GM21515 (cell line): ENCODE data around the gene ACTA2.

ENCODE experiments used
- ATAC-seq: cut with Tn5 transposase; IDR thresholded peaks from one replicate; pipeline ENCODE4 v1.9.1; 2021; ENCODE audit not compliant: unreplicated experiment

The ACTA2 gene

DNA sequence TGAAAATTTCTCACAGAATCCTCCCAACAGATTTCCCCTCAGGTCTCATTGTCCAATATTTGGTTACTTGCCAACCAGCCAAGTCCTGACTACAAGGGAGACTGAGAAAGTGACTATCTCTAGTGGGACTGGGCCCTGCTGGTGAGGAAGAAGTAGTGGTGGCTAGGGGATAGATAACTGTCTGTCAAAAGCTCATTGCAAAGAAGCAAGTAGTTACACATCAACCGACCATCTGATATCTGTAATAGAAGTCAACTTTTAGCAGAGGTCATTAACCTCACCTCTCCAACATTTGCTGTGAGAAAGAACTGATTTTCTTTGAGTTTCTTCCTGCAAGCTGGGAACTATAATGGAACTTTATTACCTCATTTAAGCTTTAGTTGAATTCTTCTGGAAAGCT is 57.3 kb downstream of the ACTA2 start:
- ATAC-seq: no peak

DNA sequence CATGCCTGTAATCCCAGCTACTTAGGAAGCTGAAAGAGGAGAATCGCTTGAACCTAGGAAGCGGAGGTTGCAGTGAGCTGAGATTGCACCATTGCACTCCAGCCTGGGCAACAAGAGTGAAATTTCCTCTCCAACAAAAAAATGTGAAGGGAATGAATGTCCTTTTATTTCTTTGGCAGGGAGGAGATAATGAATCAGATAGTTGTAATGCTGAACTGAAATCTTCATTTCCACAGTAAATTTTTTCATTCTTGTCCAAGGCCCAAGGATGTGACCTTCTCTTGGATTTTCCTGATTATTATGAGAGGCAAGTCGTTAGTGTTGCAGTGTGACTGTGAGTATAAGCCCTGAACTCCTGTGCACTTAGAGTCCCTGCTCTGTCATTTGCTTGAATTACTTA is 59.0 kb downstream of the ACTA2 start:
- ATAC-seq: no peak

DNA sequence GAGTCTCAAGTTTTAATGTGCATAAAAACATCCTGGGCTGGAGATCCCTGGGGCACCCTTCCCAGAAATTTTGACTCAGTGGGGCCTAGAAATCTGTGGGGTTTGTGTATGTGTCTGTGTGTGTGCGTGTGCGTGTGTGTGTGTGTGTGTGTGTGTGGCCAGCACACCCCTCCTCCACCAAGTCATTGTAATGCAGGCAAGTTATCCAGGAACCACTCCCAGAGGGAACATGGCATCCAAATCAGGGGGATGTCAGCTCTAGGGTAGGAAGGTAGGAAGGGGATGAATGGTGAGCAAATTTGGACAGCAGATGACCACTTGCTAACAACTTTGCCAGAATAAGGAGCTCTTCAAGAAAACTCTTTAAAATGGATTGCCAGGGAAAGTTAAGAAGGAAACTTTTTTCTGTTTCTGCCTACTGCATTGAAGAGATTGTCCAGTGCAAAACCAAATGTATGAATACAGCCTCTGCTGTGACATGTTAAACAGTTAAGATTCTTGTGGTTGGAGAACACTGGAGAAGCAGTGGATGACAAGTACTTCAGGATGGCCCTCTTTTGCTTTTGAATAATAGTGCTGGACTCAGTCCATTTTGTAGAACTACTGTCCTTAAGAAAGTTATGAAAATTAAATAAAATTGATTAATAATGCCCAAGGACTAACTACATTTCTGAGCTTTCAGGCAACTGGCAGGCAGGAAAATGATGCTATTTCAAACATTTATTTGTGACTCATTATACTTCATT is 60.2 kb downstream of the ACTA2 start:
- ATAC-seq: no peak

DNA sequence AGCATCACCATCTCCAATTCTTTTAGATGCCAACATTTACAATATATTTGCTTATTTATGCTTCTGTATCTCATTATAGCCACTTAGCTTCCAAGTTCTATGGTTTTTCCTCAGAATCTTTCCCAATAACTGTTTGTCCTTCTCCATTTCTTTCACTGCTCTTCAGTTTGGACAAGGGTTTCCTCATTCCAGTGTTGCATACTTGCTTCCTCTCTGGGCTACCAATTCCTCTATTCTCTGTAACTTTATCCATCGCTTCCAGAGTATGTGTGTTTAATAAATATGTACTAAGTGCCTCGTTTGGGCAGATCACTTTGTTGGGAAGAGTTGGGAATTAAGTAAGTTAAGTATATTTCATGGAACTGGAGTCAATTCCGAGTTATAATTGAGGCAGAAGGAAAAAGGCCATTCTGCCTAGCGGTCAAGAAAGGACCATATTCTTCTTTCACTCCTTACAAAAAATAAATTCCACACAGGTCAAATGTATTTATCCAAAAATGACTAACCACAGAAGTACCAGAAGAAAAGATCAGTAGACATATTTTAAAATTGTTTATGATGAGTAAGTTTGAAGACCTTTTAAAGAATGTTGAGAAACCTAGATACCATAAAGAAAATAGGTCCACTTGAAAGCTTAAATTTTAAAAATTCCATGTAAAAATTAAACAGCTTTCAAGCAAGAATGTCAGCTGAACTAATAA is 61.7 kb downstream of the ACTA2 start:
- no peak for ATAC-seq

DNA sequence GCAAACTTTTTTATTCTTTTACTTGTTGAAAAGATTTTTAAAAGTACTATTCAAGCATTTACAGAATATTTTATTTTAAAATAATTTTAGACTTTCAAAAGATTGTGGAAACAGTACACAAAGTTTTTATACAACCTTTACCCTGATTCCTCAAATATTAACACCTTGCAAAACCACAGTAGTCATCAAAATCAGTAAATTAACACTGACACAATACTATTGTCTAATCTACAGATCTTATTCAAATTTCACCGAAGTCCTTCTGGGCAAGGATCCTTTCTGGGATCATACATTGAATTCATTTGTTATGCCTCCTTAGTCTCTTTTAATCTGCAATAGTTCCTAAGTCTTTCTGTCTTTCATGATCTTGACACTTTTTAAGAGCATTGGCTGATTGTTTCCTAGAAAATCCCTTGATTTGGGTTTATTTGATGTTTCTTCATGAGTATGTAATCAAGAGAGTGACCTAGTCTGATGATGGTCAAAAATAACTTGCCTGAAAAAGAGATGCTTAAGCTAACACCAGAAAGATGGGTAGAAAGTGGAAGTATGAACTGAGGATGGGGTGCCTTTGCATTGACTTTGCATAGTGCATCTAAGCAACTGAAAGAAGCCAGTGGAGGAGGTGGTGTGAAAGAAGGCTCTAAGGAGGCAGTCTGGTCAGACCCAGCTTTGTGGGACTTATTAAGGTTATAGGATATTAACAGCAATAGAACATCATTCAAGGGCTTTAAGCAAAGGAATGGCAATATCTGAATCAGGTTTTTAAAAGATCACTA is 62.8 kb downstream of the ACTA2 start:
- ATAC-seq: peak; percentile 69

DNA sequence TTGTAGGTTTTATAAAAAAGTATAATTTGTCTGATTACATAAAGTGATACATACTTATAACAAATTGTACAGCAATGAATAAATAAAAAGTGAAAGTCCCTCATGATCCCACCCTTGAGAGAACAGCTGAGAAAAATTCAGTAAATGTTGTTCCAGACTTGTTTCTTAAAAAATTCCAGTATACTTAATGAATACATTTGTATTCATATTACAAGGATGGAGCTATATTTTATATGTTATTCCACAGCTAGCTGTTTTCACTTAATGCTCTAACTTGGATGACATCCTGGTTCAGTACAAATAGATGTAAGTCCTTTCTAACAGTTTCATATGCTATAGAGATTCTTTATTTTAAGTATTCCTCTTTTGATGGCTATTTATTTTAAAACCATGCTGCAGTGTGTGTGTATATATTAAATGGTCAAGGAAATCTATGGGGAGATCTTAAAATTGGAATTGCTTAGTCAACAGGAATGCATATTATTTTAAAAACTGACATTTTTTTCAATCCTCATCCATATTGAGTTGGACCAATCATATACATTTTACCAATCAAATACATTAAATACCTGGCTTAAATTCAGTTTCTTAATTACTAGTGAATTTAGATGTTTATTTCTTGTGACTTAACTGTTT is 63.6 kb downstream of the ACTA2 start:
- no peak for ATAC-seq

DNA sequence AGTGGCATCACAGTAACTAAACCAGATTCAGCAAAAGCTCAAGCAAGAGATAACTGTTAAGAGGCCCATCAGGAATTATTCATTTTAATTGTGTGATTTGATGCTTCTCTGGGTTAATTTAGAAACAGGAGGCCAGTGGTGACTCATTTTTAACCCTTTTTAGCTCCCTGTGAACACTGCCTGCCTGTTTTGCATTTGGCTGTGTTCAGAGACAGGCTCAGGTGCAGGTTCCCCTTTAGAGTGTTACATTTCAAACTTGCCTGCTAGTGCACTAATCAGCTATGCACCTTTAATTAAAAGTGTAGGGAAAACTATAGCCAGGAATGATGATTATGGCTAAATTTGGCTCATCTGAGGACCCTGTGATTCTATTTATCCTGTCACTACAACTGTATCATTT is 66.0 kb downstream of the ACTA2 start:
- ATAC-seq: peak; percentile 43
